Panc1 (cell line): Measurements from ENCODE around the gene NBEAL2.

Experiments used
- CTCF ChIP-seq: fragments of 450-650 bp; IDR thresholded peaks from 2 replicates; pipeline ENCODE4 v1.5.1; 2017; ENCODE audit warnings: mild to moderate bottlenecking
- POLR2AphosphoS5 ChIP-seq: IDR thresholded peaks from 2 replicates; pipeline ENCODE4 v1.6.1; 2012; ENCODE audit warnings: mild to moderate bottlenecking, low read depth, low read length, moderate library complexity
- REST ChIP-seq, 2 experiments: IDR thresholded peaks; 2 replicates each; pipeline ENCODE4 v1.6.1; 2011 to 2012; ENCODE audit warnings: low read depth in 2 of 2, control low read depth in 1 of 2, low read length in 1 of 2, mild to moderate bottlenecking in 1 of 2, moderate library complexity in 1 of 2; ENCODE audit not compliant: insufficient read depth in 1 of 2

- TF ChIP-seq CTCF = no peak
- TF ChIP-seq POLR2AphosphoS5 = no peak
- no peak for TF ChIP-seq REST (IDR thresholded peaks at IDR 0.05; ENCODE audit: insufficient read depth in 1 of 2, low read depth in 2 of 2, low read length in 1 of 2)
Measured at GRCh38 chr3:46987319-46987742, 7.9 kb downstream of the NBEAL2 start.
